ENCODE measurements around the gene CWC27. TPM values are rescaled to one million over a fixed set of nuclear protein-coding genes. Genes with fewer than 3 reads are reported as not detected.

Gene CWC27
- total and polyA plus RNA-seq, 9 of the 15 experiments (the other 6 are each of a cell fraction or from before 2014, with no cell fraction given), result 19.7 to 49.3 (median 38.3) TPM

DNA sequence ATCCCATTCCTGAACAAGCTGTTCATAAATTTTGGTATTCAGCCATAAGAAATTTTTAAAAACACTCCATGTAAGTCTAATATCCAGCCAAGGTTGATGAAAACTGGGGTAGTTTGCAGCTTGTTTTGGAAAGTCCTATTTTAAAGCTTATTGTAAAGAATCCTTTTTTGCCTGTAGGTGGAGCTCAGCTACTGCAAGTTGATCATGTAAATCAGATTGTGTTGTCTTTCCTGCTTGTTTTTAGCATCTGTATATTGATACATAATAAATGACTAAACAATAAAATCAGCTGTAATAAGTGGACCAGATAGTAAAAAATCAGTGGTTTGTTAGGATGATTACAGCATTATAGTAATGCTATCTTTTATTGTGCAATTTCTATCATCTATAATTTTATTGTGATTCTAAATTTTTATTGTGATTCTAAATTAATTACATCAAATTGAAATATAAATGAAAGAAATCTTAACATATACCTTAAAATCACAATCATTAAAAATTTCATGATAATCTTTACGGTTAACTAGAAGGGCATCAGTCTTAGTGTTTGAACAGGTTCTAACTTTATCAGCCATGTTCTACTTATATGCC lies 42.4 kb downstream of the CWC27 start (continued):
- TF ChIP-seq HNRNPLL (IDR thresholded peaks at IDR 0.05; ENCODE audit: low read depth, low read length, poor library complexity, severe bottlenecking) (no peak), ZNF584 (CRISPR knock-in tag; IDR thresholded peaks at IDR 0.05; ENCODE audit: low read depth) (no peak), CEBPG (CRISPR knock-in tag; IDR thresholded peaks at IDR 0.05) (no peak), CEBPG (tag; conservative IDR thresholded peaks at IDR 0.05 in 1 of 2, IDR thresholded peaks at IDR 0.05 in 1 of 2) (peak; percentile 18 to 77; a peak in 2 of 4 replicates), RAD21 (CRISPR knock-in tag; conservative IDR thresholded peaks at IDR 0.05 in 1 of 2, IDR thresholded peaks at IDR 0.05 in 1 of 2) (peak; percentile 83 to 85)

DNA sequence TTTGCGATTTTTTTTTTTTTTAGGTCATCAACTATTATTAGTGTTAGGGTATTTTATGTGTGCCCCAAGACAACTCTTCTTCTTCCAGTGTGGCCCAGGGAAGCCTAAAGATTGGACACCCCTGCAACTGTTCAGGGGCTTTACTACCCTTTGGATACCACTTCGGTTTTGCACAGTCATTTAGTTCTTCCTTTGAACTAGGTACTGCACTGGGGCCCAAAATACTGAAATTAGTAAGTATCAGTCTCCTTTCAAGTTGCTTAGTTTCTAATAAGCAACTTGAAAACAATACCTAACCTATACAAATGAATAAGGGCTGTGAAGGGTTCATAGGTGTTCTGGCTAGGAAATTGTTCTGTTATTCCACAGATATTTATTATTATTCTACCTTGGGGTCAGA lies 45.3 kb downstream of the CWC27 start:
- no peaks in the 10 kb centered on the region; the same call in 2 of the 3 replicates for H3K36me3 ChIP-seq (ENCODE audit: control insufficient read depth, insufficient read depth, low read length)
- no TSS peak for BruUV-seq (replicated peaks)
- no peak for DNase-seq (ENCODE audit: extremely low read depth in 1 of 4, low spot score in 3 of 4)
- CTCF ChIA-PET (ENCODE audit: low intra/inter-chr PET ratio), result interaction anchor here (0.7 kb wide), 1 partner anchor 190 kb away, joined by 4 read pairs; no protein-coding TSS in a partner anchor
- in situ Hi-C loops (cut with MboI), result no loop called here
- H3K4me3 ChIP-seq, result no peak overlapping the region
- no peaks in the 10 kb centered on the region for H4K20me1 ChIP-seq (replicated peaks; ENCODE audit: control insufficient read depth, insufficient read depth, low read length)
- H3K79me2 ChIP-seq (ENCODE audit: control insufficient read depth, insufficient read depth, low read length), result no peaks in the 10 kb centered on the region
- POLR2A ChIA-PET, result no interaction called here
- FAIRE-seq, result no peak
- H3K4me1 ChIP-seq (replicated peaks in 1 of 2; ENCODE audit: control insufficient read depth in 2 of 2, insufficient read depth in 2 of 2, low read length in 2 of 2), result no peaks in the 10 kb centered on the region
- H3K27ac ChIP-seq (ENCODE audit: extremely low read depth, low read depth, low read length), result no peak overlapping the region
- WGBS (ENCODE audit: insufficient coverage, low coverage, missing lambda C conversion rate), result 75% methylated on average over 2 of the region's 2 CpGs
- H3K27me3 ChIP-seq (ENCODE audit: control insufficient read depth in 2 of 2, insufficient read depth in 2 of 2, low read length in 2 of 2), result no peaks in the 10 kb centered on the region
- no peaks in the 10 kb centered on the region for H3K9me3 ChIP-seq (replicated peaks; ENCODE audit: control insufficient read depth, insufficient read depth, low read depth, low read length)
- no peak overlapping the region for H3K9ac ChIP-seq (ENCODE audit: insufficient read depth in 1 of 2, low read depth in 2 of 2, low read length in 2 of 2)
- no peaks in the 10 kb centered on the region for H3K9me1 ChIP-seq (ENCODE audit: control insufficient read depth, insufficient read depth, low read length)
- ATAC-seq, result no peak
- no peak overlapping the region for H3K4me2 ChIP-seq (ENCODE audit: insufficient read depth, low read length)
- no peak overlapping the region for H2AFZ ChIP-seq (ENCODE audit: low read depth, low read length)
- intact Hi-C loops (cut with micrococcal nuclease), result loop anchor here (10.0 kb wide), 3 partner anchors 131 to 581 kb away; no protein-coding TSS in a partner anchor
- TF ChIP-seq, protein P1, sequence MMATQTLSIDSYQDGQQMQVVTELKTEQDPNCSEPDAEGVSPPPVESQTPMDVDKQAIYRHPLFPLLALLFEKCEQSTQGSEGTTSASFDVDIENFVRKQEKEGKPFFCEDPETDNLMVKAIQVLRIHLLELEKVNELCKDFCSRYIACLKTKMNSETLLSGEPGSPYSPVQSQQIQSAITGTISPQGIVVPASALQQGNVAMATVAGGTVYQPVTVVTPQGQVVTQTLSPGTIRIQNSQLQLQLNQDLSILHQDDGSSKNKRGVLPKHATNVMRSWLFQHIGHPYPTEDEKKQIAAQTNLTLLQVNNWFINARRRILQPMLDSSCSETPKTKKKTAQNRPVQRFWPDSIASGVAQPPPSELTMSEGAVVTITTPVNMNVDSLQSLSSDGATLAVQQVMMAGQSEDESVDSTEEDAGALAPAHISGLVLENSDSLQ (IDR thresholded peaks at IDR 0.05), result no peak
- TF ChIP-seq KAT7 (CRISPR knock-in tag; IDR thresholded peaks at IDR 0.05; ENCODE audit: borderline replicate concordance), result no peak
- TF ChIP-seq, protein P2, sequence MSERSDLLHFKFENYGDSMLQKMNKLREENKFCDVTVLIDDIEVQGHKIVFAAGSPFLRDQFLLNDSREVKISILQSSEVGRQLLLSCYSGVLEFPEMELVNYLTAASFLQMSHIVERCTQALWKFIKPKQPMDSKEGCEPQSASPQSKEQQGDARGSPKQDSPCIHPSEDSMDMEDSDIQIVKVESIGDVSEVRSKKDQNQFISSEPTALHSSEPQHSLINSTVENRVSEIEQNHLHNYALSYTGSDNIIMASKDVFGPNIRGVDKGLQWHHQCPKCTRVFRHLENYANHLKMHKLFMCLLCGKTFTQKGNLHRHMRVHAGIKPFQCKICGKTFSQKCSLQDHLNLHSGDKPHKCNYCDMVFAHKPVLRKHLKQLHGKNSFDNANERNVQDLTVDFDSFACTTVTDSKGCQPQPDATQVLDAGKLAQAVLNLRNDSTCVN (CRISPR knock-in tag; IDR thresholded peaks at IDR 0.05), result no peak
- no peak for TF ChIP-seq ZNF41 (CRISPR knock-in tag; conservative IDR thresholded peaks at IDR 0.05)
- TF ChIP-seq ZNF561 (CRISPR knock-in tag; conservative IDR thresholded peaks at IDR 0.05), result no peak
- TF ChIP-seq TRIM24 (IDR thresholded peaks at IDR 0.05), result no peak
- TF ChIP-seq, protein P3, sequence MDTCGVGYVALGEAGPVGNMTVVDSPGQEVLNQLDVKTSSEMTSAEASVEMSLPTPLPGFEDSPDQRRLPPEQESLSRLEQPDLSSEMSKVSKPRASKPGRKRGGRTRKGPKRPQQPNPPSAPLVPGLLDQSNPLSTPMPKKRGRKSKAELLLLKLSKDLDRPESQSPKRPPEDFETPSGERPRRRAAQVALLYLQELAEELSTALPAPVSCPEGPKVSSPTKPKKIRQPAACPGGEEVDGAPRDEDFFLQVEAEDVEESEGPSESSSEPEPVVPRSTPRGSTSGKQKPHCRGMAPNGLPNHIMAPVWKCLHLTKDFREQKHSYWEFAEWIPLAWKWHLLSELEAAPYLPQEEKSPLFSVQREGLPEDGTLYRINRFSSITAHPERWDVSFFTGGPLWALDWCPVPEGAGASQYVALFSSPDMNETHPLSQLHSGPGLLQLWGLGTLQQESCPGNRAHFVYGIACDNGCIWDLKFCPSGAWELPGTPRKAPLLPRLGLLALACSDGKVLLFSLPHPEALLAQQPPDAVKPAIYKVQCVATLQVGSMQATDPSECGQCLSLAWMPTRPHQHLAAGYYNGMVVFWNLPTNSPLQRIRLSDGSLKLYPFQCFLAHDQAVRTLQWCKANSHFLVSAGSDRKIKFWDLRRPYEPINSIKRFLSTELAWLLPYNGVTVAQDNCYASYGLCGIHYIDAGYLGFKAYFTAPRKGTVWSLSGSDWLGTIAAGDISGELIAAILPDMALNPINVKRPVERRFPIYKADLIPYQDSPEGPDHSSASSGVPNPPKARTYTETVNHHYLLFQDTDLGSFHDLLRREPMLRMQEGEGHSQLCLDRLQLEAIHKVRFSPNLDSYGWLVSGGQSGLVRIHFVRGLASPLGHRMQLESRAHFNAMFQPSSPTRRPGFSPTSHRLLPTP (IDR thresholded peaks at IDR 0.05; ENCODE audit: borderline replicate concordance, extremely low read depth, insufficient read length), result no peak
- TF ChIP-seq ZNF644 (tag; IDR thresholded peaks at IDR 0.05; ENCODE audit: low read depth), result no peak
- TF ChIP-seq SIRT6 (IDR thresholded peaks at IDR 0.05; ENCODE audit: low read depth, low read length), result no peak
- TF ChIP-seq GABPA (tag; conservative IDR thresholded peaks at IDR 0.05; ENCODE audit: low read depth), result no peak
- no peak for TF ChIP-seq ZZZ3 (IDR thresholded peaks at IDR 0.05)

All from K562 (cell line).